Hepatocyte (in vitro differentiated cells): ENCODE results near the gene OLIG1.

Experiments
- EZH2phosphoT487 ChIP-seq: fragments of 200-600 bp; sonication (generic); IDR thresholded peaks from one replicate; pipeline ENCODE4 v1.6.1; 2018; ENCODE audit warnings: antibody characterized with exemption, mild to moderate bottlenecking, low read depth, moderate library complexity; ENCODE audit not compliant: unreplicated experiment, severe bottlenecking
- TF ChIP-seq, protein P1 (sequence below): fragments of 200-600 bp; sonication (generic); IDR thresholded peaks from 2 replicates; pipeline ENCODE4 v1.5.1; 2016; ENCODE audit warnings: antibody characterized with exemption, mild to moderate bottlenecking; ENCODE audit not compliant: poor library complexity

DNA sequence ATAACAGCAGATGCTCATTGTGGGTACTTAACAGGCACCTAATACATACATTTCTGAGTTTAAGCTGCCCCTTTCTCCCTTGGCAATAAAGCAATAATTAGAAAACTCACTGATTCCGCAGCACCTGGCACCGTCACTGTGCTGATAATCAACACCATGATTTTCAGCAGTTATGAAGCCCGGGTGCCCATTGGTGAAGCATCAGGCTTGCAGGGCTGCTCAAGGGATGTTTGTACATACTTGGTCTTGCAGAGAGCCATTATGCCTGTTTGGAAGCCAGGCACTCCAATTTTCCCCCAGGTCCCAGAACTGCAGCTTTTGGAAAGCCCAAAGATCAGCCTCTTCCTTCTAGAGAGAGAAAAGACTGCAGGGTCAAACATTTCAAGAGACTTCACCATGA lies 44.3 kb downstream of the OLIG1 start:
- TF ChIP-seq, protein P1, sequence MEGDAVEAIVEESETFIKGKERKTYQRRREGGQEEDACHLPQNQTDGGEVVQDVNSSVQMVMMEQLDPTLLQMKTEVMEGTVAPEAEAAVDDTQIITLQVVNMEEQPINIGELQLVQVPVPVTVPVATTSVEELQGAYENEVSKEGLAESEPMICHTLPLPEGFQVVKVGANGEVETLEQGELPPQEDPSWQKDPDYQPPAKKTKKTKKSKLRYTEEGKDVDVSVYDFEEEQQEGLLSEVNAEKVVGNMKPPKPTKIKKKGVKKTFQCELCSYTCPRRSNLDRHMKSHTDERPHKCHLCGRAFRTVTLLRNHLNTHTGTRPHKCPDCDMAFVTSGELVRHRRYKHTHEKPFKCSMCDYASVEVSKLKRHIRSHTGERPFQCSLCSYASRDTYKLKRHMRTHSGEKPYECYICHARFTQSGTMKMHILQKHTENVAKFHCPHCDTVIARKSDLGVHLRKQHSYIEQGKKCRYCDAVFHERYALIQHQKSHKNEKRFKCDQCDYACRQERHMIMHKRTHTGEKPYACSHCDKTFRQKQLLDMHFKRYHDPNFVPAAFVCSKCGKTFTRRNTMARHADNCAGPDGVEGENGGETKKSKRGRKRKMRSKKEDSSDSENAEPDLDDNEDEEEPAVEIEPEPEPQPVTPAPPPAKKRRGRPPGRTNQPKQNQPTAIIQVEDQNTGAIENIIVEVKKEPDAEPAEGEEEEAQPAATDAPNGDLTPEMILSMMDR, result no peak
- no peak for TF ChIP-seq EZH2phosphoT487
